HG03060 (cell line): ENCODE measurements around the gene RRP1B.
"Not testable (repeated sequence)": the region's sequence is repeated elsewhere in the genome, so short reads cannot be mapped to it uniquely, and the experiment has no call there.

ENCODE experiments used
- ATAC-seq: cut with Tn5 transposase; IDR thresholded peaks from one replicate; pipeline ENCODE4 v1.9.1; 2021; ENCODE audit warnings: low read depth, moderate number of reproducible peaks; ENCODE audit not compliant: unreplicated experiment

The RRP1B gene

GRCh38 chr21:43667191-43667904 is 8.0 kb downstream of the RRP1B start:
- no peak for ATAC-seq

- ATAC-seq = no peak
Measured at GRCh38 chr21:43669828-43670605, 10.7 kb downstream of the RRP1B start.

- ATAC-seq = no peak
Measured at GRCh38 chr21:43675871-43676270, 16.5 kb downstream of the RRP1B start.

GRCh38 chr21:43676391-43676790 is 17.0 kb downstream of the RRP1B start:
- no peak for ATAC-seq

- ATAC-seq = no peak
Measured at GRCh38 chr21:43679951-43680350, 20.6 kb downstream of the RRP1B start.

GRCh38 chr21:43680421-43680820 is 21.1 kb downstream of the RRP1B start:
- not testable (repeated sequence) for ATAC-seq

GRCh38 chr21:43681650-43682049 is 22.3 kb downstream of the RRP1B start:
- ATAC-seq = no peak

GRCh38 chr21:43684424-43684823 is 25.1 kb downstream of the RRP1B start:
- ATAC-seq = no peak

GRCh38 chr21:43686811-43687565 is 27.6 kb downstream of the RRP1B start:
- no peak for ATAC-seq

- ATAC-seq = no peak
Measured at GRCh38 chr21:43687566-43688399, 28.4 kb downstream of the RRP1B start.

- ATAC-seq = no peak
Measured at GRCh38 chr21:43688906-43689305, 29.5 kb downstream of the RRP1B start.

- ATAC-seq = no peak
Measured at GRCh38 chr21:43689556-43690337, 30.4 kb downstream of the RRP1B start.

- no peak for ATAC-seq
Measured at GRCh38 chr21:43690346-43690745, 31.0 kb downstream of the RRP1B start.

- no peak for ATAC-seq
Measured at GRCh38 chr21:43691086-43691795, 31.9 kb downstream of the RRP1B start.

- no peak for ATAC-seq
Measured at GRCh38 chr21:43691801-43692200, 32.4 kb downstream of the RRP1B start.

- no peak for ATAC-seq
Measured at GRCh38 chr21:43692949-43693348, 33.6 kb downstream of the RRP1B start.

- ATAC-seq = no peak
Measured at GRCh38 chr21:43693981-43694380, 34.6 kb downstream of the RRP1B start.

GRCh38 chr21:43694437-43695079 is 35.2 kb downstream of the RRP1B start:
- ATAC-seq = no peak

- ATAC-seq = no peak
Measured at GRCh38 chr21:43696214-43696613, 36.9 kb downstream of the RRP1B start.
